ENCODE measurements around the gene SLC22A4. TPM values are rescaled to one million over a fixed set of nuclear protein-coding genes. Genes with fewer than 3 reads are reported as not detected.

The SLC22A4 gene
- total RNA-seq, 1 experiment from 2014 or later, result 0.72 TPM

DNA sequence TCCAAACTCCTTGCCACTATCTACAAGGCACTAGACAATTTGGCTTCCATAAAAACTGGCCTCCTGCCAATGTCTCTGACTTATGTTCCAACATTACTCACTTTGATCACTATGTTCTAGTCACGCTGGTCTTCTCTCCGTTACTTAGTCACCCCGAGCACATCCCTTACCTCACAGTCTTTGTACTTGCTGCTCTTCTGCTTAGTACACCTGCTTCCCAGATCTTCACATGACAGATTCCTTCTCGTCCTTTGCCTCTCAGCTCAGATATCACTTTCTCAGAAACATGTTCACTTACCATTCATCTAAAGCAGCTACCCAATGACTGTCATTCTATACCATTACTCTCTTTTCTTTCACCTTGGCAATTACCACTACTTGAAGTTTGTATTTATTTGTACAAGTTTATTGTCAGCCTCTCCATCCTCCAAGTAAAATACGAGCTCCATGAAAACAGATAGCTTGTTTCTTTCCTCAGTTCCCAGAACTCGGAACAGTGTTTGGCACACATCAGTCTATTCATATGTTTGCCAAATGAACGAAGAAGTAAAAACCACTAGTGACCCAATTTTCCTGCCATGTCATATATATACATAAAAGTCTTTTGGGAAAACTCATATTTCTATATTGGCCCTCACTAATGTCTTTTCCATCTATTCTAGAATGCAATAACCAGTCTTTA, 69.4 kb downstream of the SLC22A4 start:
- H3K4ac ChIP-seq (ENCODE audit: low read depth, low read length), result no peak overlapping the region
- H2BK12ac ChIP-seq (ENCODE audit: insufficient read length, low read depth, low read length), result no peak overlapping the region
- H2AK5ac ChIP-seq (ENCODE audit: insufficient read length, low read length), result no peak overlapping the region
- H3T11ph ChIP-seq (ENCODE audit: low read length), result no peak overlapping the region
- H3K9ac ChIP-seq (ENCODE audit: extremely low read depth, insufficient read length, low read length), result no peak overlapping the region
- H2AFZ ChIP-seq (ENCODE audit: low read length), result no peak overlapping the region
- no peaks in the 10 kb centered on the region for H4K20me1 ChIP-seq (ENCODE audit: control insufficient read depth, insufficient read depth, insufficient read length)
- no peaks in the 10 kb centered on the region for H3K79me2 ChIP-seq (ENCODE audit: insufficient read depth, low read length)
- H3K23ac ChIP-seq (ENCODE audit: insufficient read length, low read depth, low read length), result no peak overlapping the region
- H4K8ac ChIP-seq (replicated peaks; ENCODE audit: insufficient read length, low read depth, low read length), result no peak overlapping the region
- Mint-ChIP-seq H3K36me3 (ENCODE audit: insufficient read depth in 1 of 3, low read depth in 3 of 3) (no peaks in the 10 kb centered on the region), H3K27ac (no peak overlapping the region), H3K9me3 (no peaks in the 10 kb centered on the region), H3K27me3 (ENCODE audit: low read depth) (no peaks in the 10 kb centered on the region), H3K4me3 (no peak overlapping the region), H3K4me1 (no peaks in the 10 kb centered on the region)
- no peaks in the 10 kb centered on the region for H3K9me3 ChIP-seq (ENCODE audit: control insufficient read depth, low read depth, low read length)
- no peak overlapping the region for H2BK15ac ChIP-seq (ENCODE audit: low read depth, low read length)
- no peak overlapping the region for H3K56ac ChIP-seq (ENCODE audit: insufficient read length, low read depth, low read length)
- no peak for DNase-seq
- H3K4me2 ChIP-seq (ENCODE audit: insufficient read depth, insufficient read length, low read length), result no peak overlapping the region
- H2BK20ac ChIP-seq (ENCODE audit: low read depth, low read length, poor library complexity, severe bottlenecking), result no peak overlapping the region
- H3K18ac ChIP-seq (ENCODE audit: insufficient read length, low read depth, low read length), result no peak overlapping the region
- no peak overlapping the region for H2BK5ac ChIP-seq (ENCODE audit: insufficient read length, low read length)
- H3K14ac ChIP-seq (ENCODE audit: insufficient read depth, low read length), result no peak overlapping the region
- no peak overlapping the region for H2BK120ac ChIP-seq (ENCODE audit: low read depth, low read length, poor library complexity, severe bottlenecking)
- H4K5ac ChIP-seq (ENCODE audit: insufficient read length, low read depth, low read length), result no peak overlapping the region
- no peak overlapping the region for H4K91ac ChIP-seq (ENCODE audit: insufficient read length, low read depth, low read length)
- H3K4me1 ChIP-seq (ENCODE audit: insufficient read depth, low read length), result no peaks in the 10 kb centered on the region
- H3K23me2 ChIP-seq (ENCODE audit: insufficient read length, low read depth, low read length, poor library complexity, severe bottlenecking), result no peaks in the 10 kb centered on the region
- TF ChIP-seq, protein P1, sequence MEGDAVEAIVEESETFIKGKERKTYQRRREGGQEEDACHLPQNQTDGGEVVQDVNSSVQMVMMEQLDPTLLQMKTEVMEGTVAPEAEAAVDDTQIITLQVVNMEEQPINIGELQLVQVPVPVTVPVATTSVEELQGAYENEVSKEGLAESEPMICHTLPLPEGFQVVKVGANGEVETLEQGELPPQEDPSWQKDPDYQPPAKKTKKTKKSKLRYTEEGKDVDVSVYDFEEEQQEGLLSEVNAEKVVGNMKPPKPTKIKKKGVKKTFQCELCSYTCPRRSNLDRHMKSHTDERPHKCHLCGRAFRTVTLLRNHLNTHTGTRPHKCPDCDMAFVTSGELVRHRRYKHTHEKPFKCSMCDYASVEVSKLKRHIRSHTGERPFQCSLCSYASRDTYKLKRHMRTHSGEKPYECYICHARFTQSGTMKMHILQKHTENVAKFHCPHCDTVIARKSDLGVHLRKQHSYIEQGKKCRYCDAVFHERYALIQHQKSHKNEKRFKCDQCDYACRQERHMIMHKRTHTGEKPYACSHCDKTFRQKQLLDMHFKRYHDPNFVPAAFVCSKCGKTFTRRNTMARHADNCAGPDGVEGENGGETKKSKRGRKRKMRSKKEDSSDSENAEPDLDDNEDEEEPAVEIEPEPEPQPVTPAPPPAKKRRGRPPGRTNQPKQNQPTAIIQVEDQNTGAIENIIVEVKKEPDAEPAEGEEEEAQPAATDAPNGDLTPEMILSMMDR (conservative IDR thresholded peaks at IDR 0.05), result no peak
- WGBS (ENCODE audit: extremely low coverage, insufficient read length, low lambda C conversion rate), result no CpG with 5 or more reads among the region's 7 CpGs
- no peak overlapping the region for H3K27ac ChIP-seq (ENCODE audit: insufficient read length, low read depth, low read length)
- H3K27me3 ChIP-seq (ENCODE audit: insufficient read depth, low read length), result no peaks in the 10 kb centered on the region
- no peaks in the 10 kb centered on the region for H3K79me1 ChIP-seq (ENCODE audit: insufficient read depth, low read depth, low read length, poor library complexity, severe bottlenecking)

Data from H9 (cell line).